Measurements from ENCODE around the gene RBM28. TPM values are rescaled to one million over a fixed set of nuclear protein-coding genes. Genes with fewer than 3 reads are reported as not detected.

Gene RBM28
- total RNA-seq, 1 experiment from 2014 or later = 70.0 TPM

- Histone ChIP-seq H2AK5ac (ENCODE audit: insufficient read length, low read length) (no peak overlapping the region), H4K5ac (ENCODE audit: insufficient read length, low read depth, low read length) (no peak overlapping the region), H3K4me1 (ENCODE audit: insufficient read depth, low read length) (peaks cover 8% of the 10 kb centered on the region; the same call in 1 of the 2 replicates), H3K9ac (ENCODE audit: extremely low read depth, insufficient read length, low read length) (no peak overlapping the region), H3K27me3 (ENCODE audit: insufficient read depth, low read length) (no peaks in the 10 kb centered on the region), H3K79me2 (ENCODE audit: insufficient read depth, low read length) (no peaks in the 10 kb centered on the region), H2BK20ac (ENCODE audit: low read depth, low read length, poor library complexity, severe bottlenecking) (no peak overlapping the region), H2BK5ac (ENCODE audit: insufficient read length, low read length) (no peak overlapping the region), H3K23me2 (ENCODE audit: insufficient read length, low read depth, low read length, poor library complexity, severe bottlenecking) (no peaks in the 10 kb centered on the region), H2BK120ac (ENCODE audit: low read depth, low read length, poor library complexity, severe bottlenecking) (no peak overlapping the region), H3K4ac (ENCODE audit: low read depth, low read length) (no peak overlapping the region), H3K14ac (ENCODE audit: insufficient read depth, low read length) (no peak overlapping the region), H4K8ac (replicated peaks; ENCODE audit: insufficient read length, low read depth, low read length) (no peak overlapping the region), H4K20me1 (ENCODE audit: control insufficient read depth, insufficient read depth, insufficient read length) (no peaks in the 10 kb centered on the region), H4K91ac (ENCODE audit: insufficient read length, low read depth, low read length) (no peak overlapping the region), H3K9me3 (ENCODE audit: control insufficient read depth, low read depth, low read length) (no peaks in the 10 kb centered on the region), H2BK15ac (ENCODE audit: low read depth, low read length) (no peak overlapping the region), H3T11ph (ENCODE audit: low read length) (no peak overlapping the region), H2BK12ac (ENCODE audit: insufficient read length, low read depth, low read length) (no peak overlapping the region), H2AFZ (ENCODE audit: low read length) (no peak overlapping the region), H3K18ac (ENCODE audit: insufficient read length, low read depth, low read length) (no peak overlapping the region), H3K23ac (ENCODE audit: insufficient read length, low read depth, low read length) (no peak overlapping the region), H3K4me2 (ENCODE audit: insufficient read depth, insufficient read length, low read length) (no peak overlapping the region), H3K56ac (ENCODE audit: insufficient read length, low read depth, low read length) (no peak overlapping the region), H3K27ac (ENCODE audit: insufficient read length, low read depth, low read length) (no peak overlapping the region), H3K79me1 (ENCODE audit: insufficient read depth, low read depth, low read length, poor library complexity, severe bottlenecking) (no peaks in the 10 kb centered on the region)
- Mint-ChIP-seq H3K27ac (no peak overlapping the region), H3K27me3 (ENCODE audit: low read depth) (no peaks in the 10 kb centered on the region), H3K4me1 (peaks cover 28 to 30% of the 10 kb centered on the region in 2 experiments), H3K9me3 (no peaks in the 10 kb centered on the region), H3K4me3 (no peak overlapping the region), H3K36me3 (ENCODE audit: insufficient read depth in 1 of 3, low read depth in 3 of 3) (peaks cover 18 to 52% (median 38%) of the 10 kb centered on the region in 3 experiments; a peak in 6 of 7 replicates)
- no CpG with 5 or more reads among the region's 5 CpGs for WGBS (ENCODE audit: extremely low coverage, insufficient read length, low lambda C conversion rate)
- TF ChIP-seq, protein P1, sequence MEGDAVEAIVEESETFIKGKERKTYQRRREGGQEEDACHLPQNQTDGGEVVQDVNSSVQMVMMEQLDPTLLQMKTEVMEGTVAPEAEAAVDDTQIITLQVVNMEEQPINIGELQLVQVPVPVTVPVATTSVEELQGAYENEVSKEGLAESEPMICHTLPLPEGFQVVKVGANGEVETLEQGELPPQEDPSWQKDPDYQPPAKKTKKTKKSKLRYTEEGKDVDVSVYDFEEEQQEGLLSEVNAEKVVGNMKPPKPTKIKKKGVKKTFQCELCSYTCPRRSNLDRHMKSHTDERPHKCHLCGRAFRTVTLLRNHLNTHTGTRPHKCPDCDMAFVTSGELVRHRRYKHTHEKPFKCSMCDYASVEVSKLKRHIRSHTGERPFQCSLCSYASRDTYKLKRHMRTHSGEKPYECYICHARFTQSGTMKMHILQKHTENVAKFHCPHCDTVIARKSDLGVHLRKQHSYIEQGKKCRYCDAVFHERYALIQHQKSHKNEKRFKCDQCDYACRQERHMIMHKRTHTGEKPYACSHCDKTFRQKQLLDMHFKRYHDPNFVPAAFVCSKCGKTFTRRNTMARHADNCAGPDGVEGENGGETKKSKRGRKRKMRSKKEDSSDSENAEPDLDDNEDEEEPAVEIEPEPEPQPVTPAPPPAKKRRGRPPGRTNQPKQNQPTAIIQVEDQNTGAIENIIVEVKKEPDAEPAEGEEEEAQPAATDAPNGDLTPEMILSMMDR (conservative IDR thresholded peaks at IDR 0.05) = no peak
- no peak for DNase-seq
These were observed 40.1 kb downstream of the RBM28 start for GRCh38 chr7:128303643-128304042.
